NB4 (cell line): Measurements from ENCODE around the gene METRN.

Source experiments
- DNase-seq: peaks from one replicate; pipeline ENCODE4 v3.0.0; 2010; ENCODE audit warnings: low read depth
- H3K4me3 ChIP-seq: one replicate; pipeline ENCODE4 v1.5.1; 2011; ENCODE audit warnings: mild to moderate bottlenecking, low read depth, low read length, moderate library complexity
- CTCF ChIP-seq: IDR thresholded peaks from one replicate; pipeline ENCODE4 v1.5.1; 2012; ENCODE audit warnings: low read depth, low read length
- MAX ChIP-seq: IDR thresholded peaks from 2 replicates; pipeline ENCODE4 v1.6.1; 2011; ENCODE audit warnings: low read depth, low read length
- MYC ChIP-seq: IDR thresholded peaks from 2 replicates; pipeline ENCODE4 v1.6.1; 2011; ENCODE audit warnings: low read depth, low read length
- POLR2A ChIP-seq: IDR thresholded peaks from 2 replicates; pipeline ENCODE4 v1.6.1; 2011; ENCODE audit warnings: mild to moderate bottlenecking; ENCODE audit not compliant: insufficient read length; ENCODE audit errors: extremely low read depth

The METRN gene

GRCh38 chr16:722835-723633 is 8.1 kb downstream of the METRN start:
- TF ChIP-seq CTCF = no peak
- no peak for TF ChIP-seq MAX
- no peak for TF ChIP-seq MYC
- no peak for TF ChIP-seq POLR2A
- H3K4me3 ChIP-seq = no peak overlapping the region
- DNase-seq = no peak

- TF ChIP-seq POLR2A = no peak
- TF ChIP-seq MAX = no peak
- no peak for TF ChIP-seq MYC
- no peak for TF ChIP-seq CTCF
- no peak overlapping the region for H3K4me3 ChIP-seq
- DNase-seq = no peak
Measured at GRCh38 chr16:723695-724094, 8.8 kb downstream of the METRN start.

- no peak overlapping the region for H3K4me3 ChIP-seq
- TF ChIP-seq MAX (no peak), CTCF (no peak), POLR2A (no peak), MYC (no peak)
- no peak for DNase-seq
Measured at GRCh38 chr16:724188-725040, 9.5 kb downstream of the METRN start.

- no peak for TF ChIP-seq POLR2A
- TF ChIP-seq CTCF = no peak
- no peak for TF ChIP-seq MYC
- no peak for TF ChIP-seq MAX
- H3K4me3 ChIP-seq = no peak overlapping the region
- DNase-seq = no peak
Measured at GRCh38 chr16:725041-725376, 10.1 kb downstream of the METRN start.

- no peak overlapping the region for H3K4me3 ChIP-seq
- DNase-seq = no peak
- TF ChIP-seq MYC = no peak
- TF ChIP-seq CTCF = no peak
- TF ChIP-seq POLR2A = no peak
- no peak for TF ChIP-seq MAX
Measured at GRCh38 chr16:725463-726187, 10.7 kb downstream of the METRN start.
